Measurements from ENCODE around the gene ZMIZ1.

DNA sequence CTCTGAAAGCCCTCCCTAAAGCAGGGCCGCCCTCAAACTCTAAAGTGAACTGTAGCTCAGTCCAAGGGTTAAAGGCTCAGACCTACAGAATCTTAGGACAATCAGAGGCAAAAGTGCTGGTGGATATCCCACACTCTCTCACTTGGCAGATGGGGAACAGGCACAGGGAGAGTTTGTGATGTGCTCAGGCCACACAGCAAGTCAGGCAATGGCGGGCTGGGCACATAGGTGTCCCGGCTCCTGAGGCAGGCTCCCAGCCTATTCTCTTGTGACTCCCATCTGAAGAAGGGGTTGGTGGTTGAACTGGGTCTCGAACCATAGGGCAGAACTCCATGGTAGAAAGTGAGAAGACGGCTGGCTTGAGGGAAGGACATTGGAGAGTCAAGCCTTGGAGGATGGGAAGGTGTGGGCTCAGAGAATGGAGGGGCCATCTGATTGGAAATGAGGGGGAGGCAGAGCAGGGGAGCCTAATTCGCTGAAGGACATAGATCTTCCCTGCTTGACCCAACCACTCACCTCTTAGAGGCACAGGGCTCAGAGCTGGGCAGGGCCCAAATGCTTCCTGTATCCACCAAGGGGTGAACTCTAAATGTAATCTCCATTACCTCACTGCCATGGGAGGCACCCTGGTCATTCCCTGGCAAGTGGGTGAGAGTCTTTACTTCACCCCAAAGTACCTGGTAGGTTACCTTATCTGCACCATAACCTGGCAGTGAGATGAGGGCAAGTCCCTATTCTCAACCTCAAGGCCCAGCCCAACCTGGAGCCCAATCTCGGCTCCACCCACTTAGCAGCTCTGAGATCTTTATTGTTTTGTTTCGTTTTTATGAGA, 4.9 kb upstream of the ZMIZ1 start:
- TF ChIP-seq, protein P1, sequence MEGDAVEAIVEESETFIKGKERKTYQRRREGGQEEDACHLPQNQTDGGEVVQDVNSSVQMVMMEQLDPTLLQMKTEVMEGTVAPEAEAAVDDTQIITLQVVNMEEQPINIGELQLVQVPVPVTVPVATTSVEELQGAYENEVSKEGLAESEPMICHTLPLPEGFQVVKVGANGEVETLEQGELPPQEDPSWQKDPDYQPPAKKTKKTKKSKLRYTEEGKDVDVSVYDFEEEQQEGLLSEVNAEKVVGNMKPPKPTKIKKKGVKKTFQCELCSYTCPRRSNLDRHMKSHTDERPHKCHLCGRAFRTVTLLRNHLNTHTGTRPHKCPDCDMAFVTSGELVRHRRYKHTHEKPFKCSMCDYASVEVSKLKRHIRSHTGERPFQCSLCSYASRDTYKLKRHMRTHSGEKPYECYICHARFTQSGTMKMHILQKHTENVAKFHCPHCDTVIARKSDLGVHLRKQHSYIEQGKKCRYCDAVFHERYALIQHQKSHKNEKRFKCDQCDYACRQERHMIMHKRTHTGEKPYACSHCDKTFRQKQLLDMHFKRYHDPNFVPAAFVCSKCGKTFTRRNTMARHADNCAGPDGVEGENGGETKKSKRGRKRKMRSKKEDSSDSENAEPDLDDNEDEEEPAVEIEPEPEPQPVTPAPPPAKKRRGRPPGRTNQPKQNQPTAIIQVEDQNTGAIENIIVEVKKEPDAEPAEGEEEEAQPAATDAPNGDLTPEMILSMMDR (IDR thresholded peaks at IDR 0.05 in 4 of 5, conservative IDR thresholded peaks at IDR 0.05 in 1 of 5) = no peak
- TF ChIP-seq POLR2A (IDR thresholded peaks at IDR 0.05) = no peak

Measured in gastrocnemius medialis (tissue), 4 donors.